Subcutaneous adipose tissue (tissue), 4 donors: Measurements from ENCODE around the gene JMJD1C. TPM values are rescaled to one million over a fixed set of nuclear protein-coding genes. Genes with fewer than 3 reads are reported as not detected.

Experiments
- total RNA-seq, 4 donors: library from RNA; depleted of rRNA; stranded (reverse); fragments of >200 nt; gene quantifications; one replicate each; pipeline ENCODE4 v1.1.0, GENCODE V29; 2016
- TF ChIP-seq, protein P1 (sequence below): fragments of 450-650 bp; IDR thresholded peaks from one replicate; pipeline ENCODE4 v1.5.1; 2016; ENCODE audit warnings: low read depth, mild to moderate bottlenecking, control low read depth, antibody characterized with exemption, moderate library complexity

The JMJD1C gene
- total RNA-seq, 4 donors from 2014 or later: 106 to 178 (median 171) TPM

DNA sequence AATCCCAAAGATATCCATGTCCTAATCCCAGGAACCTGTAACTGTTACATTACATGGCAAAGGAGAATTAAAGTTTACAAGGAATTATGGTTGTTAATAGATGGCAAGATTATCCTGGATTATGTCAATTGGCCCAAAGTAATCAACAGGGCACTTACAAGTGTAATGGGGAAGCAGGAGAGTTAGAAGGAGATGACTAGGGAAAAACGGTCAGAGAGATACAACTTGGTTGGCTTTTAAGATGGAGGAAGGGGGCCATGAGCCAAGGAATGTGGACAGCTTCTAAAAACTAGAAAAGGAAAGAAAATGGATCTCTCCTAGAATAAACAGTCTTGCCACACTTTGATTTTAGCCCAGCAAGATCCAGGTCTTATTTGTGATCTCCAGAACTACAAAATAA, 3.3 kb downstream of the JMJD1C start:
- TF ChIP-seq, protein P1, sequence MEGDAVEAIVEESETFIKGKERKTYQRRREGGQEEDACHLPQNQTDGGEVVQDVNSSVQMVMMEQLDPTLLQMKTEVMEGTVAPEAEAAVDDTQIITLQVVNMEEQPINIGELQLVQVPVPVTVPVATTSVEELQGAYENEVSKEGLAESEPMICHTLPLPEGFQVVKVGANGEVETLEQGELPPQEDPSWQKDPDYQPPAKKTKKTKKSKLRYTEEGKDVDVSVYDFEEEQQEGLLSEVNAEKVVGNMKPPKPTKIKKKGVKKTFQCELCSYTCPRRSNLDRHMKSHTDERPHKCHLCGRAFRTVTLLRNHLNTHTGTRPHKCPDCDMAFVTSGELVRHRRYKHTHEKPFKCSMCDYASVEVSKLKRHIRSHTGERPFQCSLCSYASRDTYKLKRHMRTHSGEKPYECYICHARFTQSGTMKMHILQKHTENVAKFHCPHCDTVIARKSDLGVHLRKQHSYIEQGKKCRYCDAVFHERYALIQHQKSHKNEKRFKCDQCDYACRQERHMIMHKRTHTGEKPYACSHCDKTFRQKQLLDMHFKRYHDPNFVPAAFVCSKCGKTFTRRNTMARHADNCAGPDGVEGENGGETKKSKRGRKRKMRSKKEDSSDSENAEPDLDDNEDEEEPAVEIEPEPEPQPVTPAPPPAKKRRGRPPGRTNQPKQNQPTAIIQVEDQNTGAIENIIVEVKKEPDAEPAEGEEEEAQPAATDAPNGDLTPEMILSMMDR: no peak

DNA sequence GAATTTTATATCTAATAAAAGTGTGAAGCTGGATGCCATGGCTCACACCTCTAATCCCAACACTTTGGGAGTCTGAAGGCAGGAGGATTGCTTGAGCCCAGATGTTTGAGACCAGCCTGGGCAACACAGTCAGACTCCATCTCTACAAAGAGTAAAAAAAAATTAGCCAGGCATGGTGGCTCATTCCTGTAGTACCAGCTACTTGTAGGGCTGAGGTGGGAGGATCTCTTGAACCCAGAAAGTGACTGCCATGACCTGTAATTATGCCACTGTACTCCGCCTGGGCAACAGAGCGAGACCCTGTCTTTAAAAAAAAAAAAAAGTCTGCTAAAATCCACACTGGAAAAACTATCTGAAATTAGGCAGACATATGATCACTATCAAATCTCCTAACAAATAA, 7.6 kb downstream of the JMJD1C start:
- TF ChIP-seq, protein P1: no peak

DNA sequence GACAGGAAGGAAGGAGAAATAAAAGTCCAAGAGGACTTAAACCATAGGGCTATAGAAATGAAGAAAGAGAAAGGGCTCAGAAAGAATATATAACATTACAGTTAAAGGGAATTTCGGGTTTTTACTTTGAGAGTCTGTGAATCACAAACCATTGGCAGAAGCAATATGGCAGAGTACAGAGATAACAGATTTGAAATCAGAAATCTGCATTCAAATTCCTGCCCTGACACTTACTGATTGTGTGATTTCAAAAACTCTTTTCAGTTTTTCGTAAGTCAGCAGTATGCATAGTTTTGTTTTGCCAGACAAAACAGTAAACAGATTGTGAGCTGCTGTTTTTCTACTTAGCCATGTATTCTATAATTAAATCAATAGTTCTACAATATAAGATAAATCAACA, 8.2 kb downstream of the JMJD1C start:
- TF ChIP-seq, protein P1: no peak

DNA sequence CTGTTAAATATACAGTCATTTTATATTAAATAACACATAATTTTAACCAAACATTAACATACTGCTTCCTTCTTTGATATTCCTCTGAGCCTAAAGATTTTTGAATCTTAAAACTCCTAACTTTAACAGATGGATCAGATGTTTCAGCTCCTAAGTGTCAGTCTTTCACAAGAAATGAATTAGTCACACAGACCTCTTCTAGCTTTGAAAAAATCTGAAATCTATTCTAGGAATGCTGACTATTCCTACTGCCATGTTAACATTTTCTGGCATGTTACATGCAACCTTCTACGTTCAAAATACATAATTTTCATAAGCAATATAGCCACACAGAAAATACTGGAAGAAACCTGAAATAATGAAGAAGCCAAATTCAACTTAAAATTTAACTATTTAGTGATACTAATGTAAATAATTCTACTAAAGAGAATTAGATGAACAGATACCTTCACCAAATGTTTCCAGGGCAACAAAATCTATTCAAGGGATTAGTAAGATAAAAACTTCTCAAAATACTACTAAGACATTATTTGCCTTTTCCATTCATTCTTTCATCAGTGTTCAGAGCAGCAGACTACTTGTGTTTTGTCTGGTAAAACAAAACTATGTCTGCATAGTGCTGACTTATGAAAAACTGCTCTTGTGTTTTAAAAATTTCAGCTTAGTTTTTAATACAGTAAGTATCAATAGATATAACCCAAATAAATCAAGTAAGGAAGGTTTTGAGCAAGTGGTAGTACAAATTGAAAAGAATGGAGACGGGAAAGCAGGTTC, 9.2 kb downstream of the JMJD1C start:
- TF ChIP-seq, protein P1: no peak

DNA sequence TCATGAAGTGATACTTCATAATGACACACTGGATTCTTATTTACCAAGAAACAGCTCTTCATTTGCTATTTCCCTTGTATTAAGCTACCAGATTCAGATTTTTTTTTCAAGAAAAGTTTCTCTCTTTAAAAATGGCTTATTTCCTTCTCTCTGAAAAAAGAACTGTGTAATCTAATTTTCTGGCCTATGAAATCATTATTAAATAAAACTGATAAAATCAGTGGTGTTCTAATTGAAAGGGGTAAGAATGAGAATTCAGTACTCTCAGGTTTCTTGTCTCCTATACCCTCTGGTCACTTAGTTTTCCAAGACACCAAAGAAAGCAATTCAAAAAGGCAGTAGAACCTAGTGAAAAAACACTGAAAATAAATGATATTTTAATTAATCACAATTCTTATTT, 10.3 kb downstream of the JMJD1C start:
- TF ChIP-seq, protein P1: no peak

DNA sequence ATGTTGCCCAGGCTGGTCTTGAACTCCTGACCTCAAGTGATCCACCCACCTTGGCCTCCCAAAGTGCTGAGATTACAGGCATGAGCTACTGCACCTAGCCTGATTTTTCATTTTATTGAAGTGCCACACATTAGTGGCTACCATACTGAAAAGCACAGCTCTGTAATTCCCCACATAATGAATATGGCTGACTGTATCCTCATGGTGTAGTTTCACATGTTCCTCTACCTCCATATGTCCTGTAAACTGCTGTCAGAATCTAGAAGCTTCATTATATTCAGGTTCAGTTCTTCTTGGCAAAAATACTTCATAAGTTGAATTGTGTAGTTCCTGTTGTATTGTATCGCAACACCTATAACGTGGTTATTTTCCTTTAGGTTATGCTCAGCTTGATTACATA, 11.1 kb downstream of the JMJD1C start:
- TF ChIP-seq, protein P1: no peak

DNA sequence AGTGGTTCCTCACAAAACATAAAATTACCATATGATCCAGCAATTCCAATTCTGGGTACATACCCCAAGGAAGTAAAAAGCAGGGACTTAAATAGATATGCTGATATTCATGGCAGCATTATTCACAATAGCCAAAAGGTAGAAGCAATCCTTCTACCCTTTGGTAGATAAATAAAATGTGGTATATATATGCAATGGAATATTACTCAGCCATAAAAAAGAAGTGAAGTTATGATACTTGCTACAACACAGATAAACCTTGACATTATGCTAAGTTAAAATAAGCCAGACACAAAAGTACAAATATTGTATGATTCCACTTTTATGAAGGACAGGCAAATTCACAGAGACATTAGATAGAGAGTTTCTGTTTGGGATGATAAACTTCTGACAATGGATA, 13.3 kb downstream of the JMJD1C start:
- TF ChIP-seq, protein P1: no peak
